IPS-18a (cell line): ENCODE measurements around the gene DTNBP1.

Experiments
- H3K27ac ChIP-seq: one replicate; pipeline ENCODE4 v1.5.1; 2013; ENCODE audit warnings: low read length
- H3K27me3 ChIP-seq: one replicate; pipeline ENCODE4 v1.6.1; 2013; ENCODE audit warnings: mild to moderate bottlenecking, low read length; ENCODE audit not compliant: control insufficient read depth, insufficient read depth
- H3K36me3 ChIP-seq: one replicate; pipeline ENCODE4 v1.6.1; 2013; ENCODE audit warnings: low read depth, low read length; ENCODE audit not compliant: control insufficient read depth
- H3K4me1 ChIP-seq: one replicate; pipeline ENCODE4 v1.6.1; 2013; ENCODE audit warnings: low read depth, low read length; ENCODE audit not compliant: control insufficient read depth
- H3K4me3 ChIP-seq: one replicate; pipeline ENCODE4 v1.5.1; 2013; ENCODE audit warnings: low read length
- H3K9ac ChIP-seq: one replicate; pipeline ENCODE4 v1.6.1; 2013; ENCODE audit warnings: mild to moderate bottlenecking, low read length, moderate library complexity
- H3K9me3 ChIP-seq: one replicate; pipeline ENCODE4 v1.6.1; 2013; ENCODE audit warnings: low read depth, low read length; ENCODE audit not compliant: control insufficient read depth

DTNBP1 gene

DNA sequence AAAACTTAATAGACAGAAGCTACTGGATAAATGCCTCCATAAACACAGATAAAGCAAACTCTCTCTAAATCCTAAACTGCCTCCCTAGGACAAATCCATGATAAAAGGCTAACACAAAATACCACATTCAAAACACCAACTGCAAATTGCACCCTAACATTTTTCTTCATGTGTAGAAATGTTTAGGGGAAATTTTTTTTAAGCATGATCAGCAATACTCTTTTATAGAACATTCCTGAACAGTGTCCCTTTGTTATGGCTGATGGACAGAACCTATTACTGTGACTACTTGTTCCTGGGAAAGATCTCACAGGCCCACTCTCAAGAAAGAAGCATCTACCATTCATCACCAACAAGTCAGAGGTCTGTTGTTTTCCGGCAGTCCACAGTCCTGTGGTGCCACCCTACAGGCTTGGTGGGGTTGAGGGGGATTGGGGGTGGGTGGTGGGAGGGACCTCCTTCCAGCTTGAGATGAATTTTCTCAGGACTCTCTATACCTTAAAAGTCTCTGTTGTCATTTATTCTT is 64.5 kb downstream of the DTNBP1 start:
- Histone ChIP-seq H3K4me3 (no peak overlapping the region), H3K36me3 (no peaks in the 10 kb centered on the region), H3K9me3 (no peaks in the 10 kb centered on the region), H3K4me1 (peaks cover 7% of the 10 kb centered on the region), H3K27me3 (no peaks in the 10 kb centered on the region), H3K9ac (no peak overlapping the region), H3K27ac (no peak overlapping the region)

DNA sequence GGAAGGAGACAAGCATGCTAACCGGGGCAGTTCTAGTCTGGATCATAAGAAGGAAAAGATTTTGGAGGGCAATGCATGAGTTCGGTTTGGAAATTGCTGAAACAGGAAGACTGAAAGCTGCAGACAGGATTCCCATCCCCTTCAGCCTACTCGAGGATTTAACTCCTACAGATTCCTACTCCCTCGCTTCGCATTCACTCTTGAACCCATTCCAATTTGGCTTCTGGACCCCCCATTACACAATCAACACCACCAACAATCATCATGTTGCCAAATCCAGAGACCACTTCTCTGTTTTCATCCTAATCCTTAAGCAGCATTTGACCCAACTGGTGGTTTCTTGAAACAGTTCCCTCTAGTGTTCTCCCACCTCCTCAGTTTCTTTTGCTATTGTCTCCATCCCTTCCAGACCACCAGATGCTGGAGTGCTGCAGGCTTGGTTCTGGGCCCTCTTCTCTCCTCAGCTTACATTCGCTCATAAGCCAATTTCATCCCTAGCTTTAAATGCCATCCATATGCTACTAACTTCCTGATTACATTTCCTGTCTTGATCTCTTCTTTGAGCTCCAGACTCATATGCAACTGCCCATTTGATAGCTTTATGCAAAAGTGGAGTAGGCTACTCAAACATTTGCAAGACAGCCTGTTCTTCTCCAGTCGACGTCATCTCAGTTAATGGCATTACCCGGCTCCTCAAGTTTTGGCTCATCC is 66.5 kb downstream of the DTNBP1 start:
- Histone ChIP-seq H3K36me3 (no peaks in the 10 kb centered on the region), H3K9ac (no peak overlapping the region), H3K27me3 (no peaks in the 10 kb centered on the region), H3K27ac (no peak overlapping the region), H3K4me1 (no peaks in the 10 kb centered on the region), H3K4me3 (no peak overlapping the region), H3K9me3 (no peaks in the 10 kb centered on the region)

DNA sequence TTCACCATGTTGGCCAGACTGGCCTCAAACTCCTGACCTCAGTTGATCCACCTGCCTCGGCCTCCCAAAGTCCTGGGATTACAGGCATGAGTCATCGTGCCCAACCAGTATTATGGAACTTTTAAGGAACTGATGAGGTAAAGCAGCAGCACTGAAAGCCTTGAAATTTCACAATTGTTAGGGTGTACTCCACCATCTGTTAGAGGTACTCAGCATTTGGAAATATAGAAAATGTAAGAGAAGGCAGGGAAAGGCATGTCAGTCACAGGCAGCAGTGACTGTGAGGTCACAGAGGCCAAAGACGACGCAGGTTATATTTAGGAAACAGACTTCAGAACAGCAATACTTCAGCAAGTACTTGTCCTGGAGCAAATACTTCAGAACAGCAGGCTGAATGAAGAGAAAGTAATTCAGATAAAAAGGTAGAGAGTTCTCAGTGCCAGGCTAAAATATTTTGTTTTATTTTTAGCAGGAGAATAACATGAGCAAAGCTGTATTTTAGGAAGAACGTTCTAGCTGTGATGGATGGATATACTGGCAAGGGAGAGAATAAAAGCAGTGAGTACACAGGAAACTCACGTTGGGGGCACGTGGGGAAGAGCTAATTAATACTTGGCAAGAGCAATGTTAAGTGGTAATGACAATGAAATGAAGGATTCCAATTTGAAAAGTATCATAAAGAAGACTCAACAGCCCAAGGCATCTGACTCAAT is 67.2 kb downstream of the DTNBP1 start:
- no peak overlapping the region for H3K4me3 ChIP-seq
- H3K9me3 ChIP-seq = no peaks in the 10 kb centered on the region
- H3K9ac ChIP-seq = no peak overlapping the region
- H3K27ac ChIP-seq = no peak overlapping the region
- no peaks in the 10 kb centered on the region for H3K4me1 ChIP-seq
- H3K27me3 ChIP-seq = no peaks in the 10 kb centered on the region
- no peaks in the 10 kb centered on the region for H3K36me3 ChIP-seq

DNA sequence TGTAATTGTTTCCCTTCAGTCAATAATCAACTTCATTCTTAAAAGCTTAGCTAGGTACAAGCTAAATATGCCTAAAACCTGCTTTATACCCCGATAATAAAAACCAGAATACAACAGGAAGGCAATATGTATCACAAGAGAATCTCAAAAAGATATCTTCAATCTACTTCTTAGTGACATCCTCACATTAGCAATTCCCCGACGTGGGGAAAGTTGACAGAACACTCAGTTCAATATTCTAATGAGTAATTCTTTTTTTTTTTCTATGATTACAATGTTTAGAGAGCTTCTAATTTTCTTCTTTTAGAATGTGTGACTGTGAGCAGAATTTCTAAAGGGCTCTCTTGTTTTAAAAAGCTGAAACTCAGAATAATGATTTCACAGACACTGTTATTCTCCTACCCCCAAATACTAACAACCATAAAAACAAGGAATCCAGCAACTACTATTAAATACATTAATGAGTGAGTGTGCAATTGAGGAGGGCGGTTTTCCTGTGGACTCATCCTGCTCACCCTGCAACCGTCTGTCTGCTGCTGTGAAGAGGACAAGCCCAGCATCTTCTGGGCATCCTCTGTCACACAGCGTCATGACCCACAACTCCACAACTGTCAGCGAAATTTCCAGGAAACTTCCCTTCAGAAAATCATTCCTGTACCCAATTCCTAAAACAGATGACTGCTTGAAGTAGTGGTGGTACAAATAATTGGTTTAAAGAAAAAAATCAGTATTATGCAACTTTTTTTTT is 68.1 kb downstream of the DTNBP1 start:
- H3K4me3 ChIP-seq = no peak overlapping the region
- H3K9ac ChIP-seq = no peak overlapping the region
- no peaks in the 10 kb centered on the region for H3K27me3 ChIP-seq
- H3K27ac ChIP-seq = no peak overlapping the region
- no peaks in the 10 kb centered on the region for H3K4me1 ChIP-seq
- H3K36me3 ChIP-seq = no peaks in the 10 kb centered on the region
- no peaks in the 10 kb centered on the region for H3K9me3 ChIP-seq

DNA sequence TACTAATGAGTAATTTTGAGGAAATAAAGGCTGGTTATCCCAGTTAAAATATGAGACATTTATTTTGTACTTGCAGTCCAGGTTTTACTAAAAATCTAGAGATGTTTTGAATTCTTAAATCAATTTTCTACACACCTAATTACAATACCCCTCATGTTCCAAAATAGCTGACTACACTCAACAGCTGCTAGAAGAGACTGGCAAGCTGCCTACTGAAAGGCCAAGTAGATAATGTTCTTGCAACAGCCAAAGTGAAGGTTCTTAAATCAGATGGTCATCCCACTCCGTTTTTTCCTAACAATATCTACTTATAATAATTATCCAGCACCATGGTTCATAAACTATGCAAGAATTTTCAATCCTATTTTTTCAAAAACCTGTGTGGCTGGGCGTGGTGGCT is 69.0 kb downstream of the DTNBP1 start:
- H3K4me3 ChIP-seq = no peak overlapping the region
- no peaks in the 10 kb centered on the region for H3K27me3 ChIP-seq
- H3K9me3 ChIP-seq = no peaks in the 10 kb centered on the region
- H3K9ac ChIP-seq = no peak overlapping the region
- H3K36me3 ChIP-seq = no peaks in the 10 kb centered on the region
- no peak overlapping the region for H3K27ac ChIP-seq
- H3K4me1 ChIP-seq = no peaks in the 10 kb centered on the region

DNA sequence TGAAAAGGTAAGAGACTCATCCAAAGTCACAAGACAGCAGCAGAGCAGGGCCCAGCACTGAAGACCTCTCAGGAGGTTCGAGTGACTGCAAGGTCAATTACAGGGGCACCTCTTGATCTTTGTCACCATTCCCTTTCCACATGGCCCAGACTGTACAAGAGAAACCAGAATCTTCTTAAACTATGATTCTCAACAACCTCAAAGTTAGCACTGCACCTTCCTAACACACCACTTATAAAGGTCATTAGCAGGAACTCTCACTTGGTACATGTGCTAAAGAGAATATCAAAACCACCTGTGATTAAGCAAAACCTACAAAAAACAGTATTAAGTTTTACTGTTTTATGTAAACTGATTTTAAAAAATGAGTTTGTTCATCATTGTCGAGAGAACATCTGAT is 70.2 kb downstream of the DTNBP1 start:
- Histone ChIP-seq H3K27me3 (no peaks in the 10 kb centered on the region), H3K9me3 (no peaks in the 10 kb centered on the region), H3K27ac (no peak overlapping the region), H3K36me3 (no peaks in the 10 kb centered on the region), H3K9ac (no peak overlapping the region), H3K4me3 (no peak overlapping the region), H3K4me1 (no peaks in the 10 kb centered on the region)

DNA sequence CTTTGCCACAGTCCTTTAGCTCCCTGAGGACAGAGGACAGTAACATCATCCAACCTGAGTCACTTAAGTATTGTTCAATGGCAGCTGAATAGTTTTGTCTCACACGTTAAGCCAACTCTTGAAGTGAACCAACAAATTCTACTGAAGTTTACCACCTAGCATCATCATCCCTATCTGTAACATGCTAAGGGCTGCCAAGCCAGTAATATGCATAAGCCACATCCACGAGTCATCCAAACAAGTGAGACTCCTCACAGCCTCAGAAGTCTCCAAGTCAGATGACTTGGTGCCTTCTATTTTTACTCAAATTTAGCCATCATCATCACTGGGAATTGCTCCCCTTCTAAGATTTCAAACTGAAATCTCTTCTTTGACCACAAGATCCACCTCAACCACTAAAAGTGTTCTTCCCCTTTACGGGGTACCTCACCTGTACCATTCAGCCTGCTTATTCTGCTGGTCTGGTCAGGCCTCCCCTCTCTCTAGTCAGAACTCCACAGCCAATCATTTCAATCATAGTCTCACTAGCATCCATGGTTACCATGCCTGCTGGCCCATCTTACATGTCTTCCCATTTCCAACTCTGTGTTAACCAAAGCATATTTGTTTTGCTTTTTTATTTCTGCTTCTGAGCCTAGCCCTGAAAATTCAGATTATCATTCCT is 73.7 kb downstream of the DTNBP1 start:
- no peak overlapping the region for H3K9ac ChIP-seq
- peaks cover 8% of the 10 kb centered on the region for H3K4me1 ChIP-seq
- H3K27ac ChIP-seq = no peak overlapping the region
- no peaks in the 10 kb centered on the region for H3K36me3 ChIP-seq
- H3K9me3 ChIP-seq = no peaks in the 10 kb centered on the region
- H3K4me3 ChIP-seq = no peak overlapping the region
- no peaks in the 10 kb centered on the region for H3K27me3 ChIP-seq

DNA sequence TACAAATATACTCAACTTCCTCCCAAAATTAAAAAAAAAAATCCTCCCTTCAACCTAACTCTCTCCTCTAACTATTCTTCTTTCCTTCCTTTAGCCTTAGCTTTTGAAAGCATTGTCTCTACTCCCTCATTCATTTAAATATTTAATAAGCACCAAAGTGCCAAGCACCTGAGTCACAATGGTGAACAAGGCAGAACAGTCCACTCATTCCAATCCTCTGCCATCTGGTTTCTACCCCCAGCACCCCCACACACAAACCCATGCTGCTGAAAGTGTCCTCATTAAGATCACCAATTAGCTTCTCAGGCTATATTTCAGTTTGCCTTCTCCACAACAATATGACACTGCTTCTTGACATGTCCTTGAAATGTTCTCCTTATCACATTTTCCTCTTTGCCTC is 76.3 kb downstream of the DTNBP1 start:
- Histone ChIP-seq H3K27ac (no peak overlapping the region), H3K9ac (no peak overlapping the region), H3K36me3 (no peaks in the 10 kb centered on the region), H3K4me3 (no peak overlapping the region), H3K27me3 (no peaks in the 10 kb centered on the region), H3K9me3 (no peaks in the 10 kb centered on the region), H3K4me1 (peaks cover 8% of the 10 kb centered on the region)

DNA sequence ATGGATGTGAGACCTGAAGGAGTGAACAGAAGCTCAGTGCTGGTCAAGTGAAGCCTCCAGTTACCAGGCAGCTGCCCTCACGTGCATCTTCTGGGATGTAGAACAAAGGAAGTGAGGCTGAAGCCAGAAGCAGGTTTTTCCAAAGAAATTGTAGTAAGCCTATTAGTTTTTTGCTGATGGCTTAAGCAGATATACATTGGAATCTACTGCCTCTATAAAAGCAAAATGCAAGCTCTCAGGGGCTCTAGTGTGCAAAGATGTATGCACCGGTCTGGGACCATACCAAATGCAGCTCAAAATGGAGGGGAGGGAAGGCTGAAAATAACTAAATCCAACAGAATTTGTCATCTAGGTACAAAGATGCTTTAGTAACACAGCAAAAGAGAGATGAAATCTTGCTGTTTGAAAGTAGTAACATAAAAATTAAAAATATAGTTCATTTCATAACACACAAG is 77.0 kb downstream of the DTNBP1 start:
- no peaks in the 10 kb centered on the region for H3K27me3 ChIP-seq
- H3K27ac ChIP-seq = no peak overlapping the region
- H3K4me3 ChIP-seq = no peak overlapping the region
- peaks cover 8% of the 10 kb centered on the region for H3K4me1 ChIP-seq
- no peak overlapping the region for H3K9ac ChIP-seq
- no peaks in the 10 kb centered on the region for H3K9me3 ChIP-seq
- no peaks in the 10 kb centered on the region for H3K36me3 ChIP-seq

DNA sequence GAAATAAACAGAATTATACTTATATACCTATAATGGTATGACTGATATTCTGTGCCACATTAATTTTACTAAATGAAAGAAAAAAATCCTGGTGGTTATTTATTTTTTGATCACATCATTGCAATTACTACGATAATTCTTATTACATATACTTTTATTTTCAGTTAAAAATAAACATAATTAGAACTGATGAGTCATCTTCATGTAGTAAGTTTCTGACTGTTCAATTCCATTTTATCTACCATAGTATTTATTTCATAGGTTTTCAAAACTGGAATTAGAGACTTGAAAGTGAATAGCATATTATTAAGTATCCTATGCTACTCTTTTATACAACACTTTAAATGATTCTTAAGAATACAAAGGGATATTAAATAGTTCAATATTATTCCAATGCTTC is 80.3 kb downstream of the DTNBP1 start:
- no peaks in the 10 kb centered on the region for H3K27me3 ChIP-seq
- no peak overlapping the region for H3K4me3 ChIP-seq
- no peak overlapping the region for H3K9ac ChIP-seq
- H3K9me3 ChIP-seq = no peaks in the 10 kb centered on the region
- H3K36me3 ChIP-seq = no peaks in the 10 kb centered on the region
- no peak overlapping the region for H3K27ac ChIP-seq
- H3K4me1 ChIP-seq = peaks cover 22% of the 10 kb centered on the region

DNA sequence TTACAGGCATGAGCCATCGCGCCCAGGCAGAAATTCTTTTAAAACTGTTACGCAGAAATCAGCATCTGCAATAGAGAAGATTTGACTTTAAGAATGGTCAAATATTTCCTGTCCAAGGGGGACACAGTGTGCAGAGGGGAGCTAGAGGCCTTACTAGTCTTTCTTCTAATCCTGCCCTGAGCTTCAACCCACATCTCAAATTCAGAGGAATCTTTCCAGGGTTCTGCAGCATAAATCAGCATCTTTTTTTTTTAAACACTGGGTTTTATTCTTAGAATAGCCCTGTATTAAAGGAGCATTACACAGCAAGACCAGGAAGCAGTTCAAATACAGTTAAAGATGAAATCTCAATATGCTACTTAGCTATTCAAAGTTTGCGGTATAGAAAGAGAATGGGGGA is 81.1 kb downstream of the DTNBP1 start:
- H3K9me3 ChIP-seq = no peaks in the 10 kb centered on the region
- no peak overlapping the region for H3K27ac ChIP-seq
- no peak overlapping the region for H3K4me3 ChIP-seq
- H3K4me1 ChIP-seq = peaks cover 23% of the 10 kb centered on the region
- H3K36me3 ChIP-seq = no peaks in the 10 kb centered on the region
- H3K9ac ChIP-seq = no peak overlapping the region
- H3K27me3 ChIP-seq = no peaks in the 10 kb centered on the region
